Thyroid gland (tissue), 4 donors: ENCODE measurements around the gene ADAMTS12. TPM values are rescaled to one million over a fixed set of nuclear protein-coding genes. Genes with fewer than 3 reads are reported as not detected.
"Not testable (repeated sequence)": the region's sequence is repeated elsewhere in the genome, so short reads cannot be mapped to it uniquely, and the experiment has no call there.

Experiments
- DNase-seq, 2 donors: peaks; one replicate each; pipeline ENCODE4 v3.0.0-alpha.2; 2019
- H3K27ac ChIP-seq, 3 donors: fragments of 200-600 bp; sonication (generic); 1 replicate in 2 of 3; 2 replicates in 1 of 3; pipeline ENCODE4 v1.5.1; 2016 to 2019; ENCODE audit warnings: mild to moderate bottlenecking in 1 of 3, moderate library complexity in 1 of 3
- H3K27me3 ChIP-seq: fragments of 200-600 bp; sonication (generic); one replicate; pipeline ENCODE4 v1.5.1; 2019
- H3K36me3 ChIP-seq, 2 donors: fragments of 200-600 bp; sonication (generic); one replicate each; pipeline ENCODE4 v1.5.1; 2016 to 2019
- H3K4me1 ChIP-seq, 2 donors: fragments of 200-600 bp; sonication (generic); one replicate each; pipeline ENCODE4 v1.5.1; 2017 to 2019
- H3K4me3 ChIP-seq, 3 donors: fragments of 200-600 bp; sonication (generic); replicated peaks in 1 of 3; 1 replicate in 2 of 3; 2 replicates in 1 of 3; pipeline ENCODE4 v1.5.1; 2016; ENCODE audit warnings: mild to moderate bottlenecking in 1 of 3
- H3K9me3 ChIP-seq: fragments of 200-600 bp; sonication (generic); one replicate; pipeline ENCODE4 v1.5.1; 2017
- CTCF ChIP-seq, 6 experiments: fragments of 200-600 bp in 3 of 6; fragments of 450-650 bp in 3 of 6; sonication (generic) in 3 of 6; IDR thresholded peaks; one replicate each; pipeline ENCODE4 v1.5.1; 2016 to 2019; ENCODE audit warnings: antibody characterized with exemption in 6 of 6, mild to moderate bottlenecking in 2 of 6, inconsistent platforms in 1 of 6, moderate library complexity in 1 of 6
- POLR2A ChIP-seq, 2 donors: fragments of 450-650 bp; IDR thresholded peaks; one replicate each; pipeline ENCODE4 v1.6.1; 2017; ENCODE audit warnings: antibody characterized with exemption in 2 of 2, mild to moderate bottlenecking in 2 of 2, moderate library complexity in 1 of 2
- WGBS, 2 donors: methylation state at CpG; one replicate each; pipeline ENCODE4 v1.1.5; 2017; 5-methylcytosine and 5-hydroxymethylcytosine counted together
- intact Hi-C: fragments of 100-400 bp; cut with DNase I; formaldehyde crosslinking; loops from one replicate; pipeline ENCODE4 v1.15.1; 2023
- total RNA-seq, 4 donors: library from RNA; depleted of rRNA; stranded (reverse); fragments of >200 nt; gene quantifications; one replicate each; pipeline ENCODE4 v1.2.3, GENCODE V29; 2016

Gene ADAMTS12
- total RNA-seq, 4 donors from 2014 or later, result 1.3 to 5.8 (median 2.3) TPM

GRCh38 chr5:33927685-33928084 lies 35.9 kb upstream of the ADAMTS12 start:
- Histone ChIP-seq H3K27ac (no peak overlapping the region), H3K4me1 (no peaks in the 10 kb centered on the region), H3K27me3 (no peaks in the 10 kb centered on the region), H3K4me3 (no peak overlapping the region), H3K9me3 (no peaks in the 10 kb centered on the region), H3K36me3 (no peaks in the 10 kb centered on the region)
- TF ChIP-seq CTCF (IDR thresholded peaks at IDR 0.05) (no peak), POLR2A (IDR thresholded peaks at IDR 0.05) (no peak)
- intact Hi-C loops, result no loop called here
- DNase-seq, result no peak
- 25 to 39% methylated on average over 4 of the region's 4 CpGs for WGBS, 2 donors

GRCh38 chr5:33925278-33925677 lies 33.5 kb upstream of the ADAMTS12 start:
- Histone ChIP-seq H3K36me3 (no peaks in the 10 kb centered on the region), H3K27me3 (no peaks in the 10 kb centered on the region), H3K27ac (no peak overlapping the region), H3K4me1 (no peaks in the 10 kb centered on the region), H3K9me3 (no peaks in the 10 kb centered on the region), H3K4me3 (no peak overlapping the region)
- intact Hi-C loops, result no loop called here
- TF ChIP-seq CTCF (IDR thresholded peaks at IDR 0.05), result no peak
- TF ChIP-seq POLR2A (IDR thresholded peaks at IDR 0.05), result no peak
- no peak for DNase-seq

- no peak for DNase-seq
- 83 to 100% methylated on average over 1 of the region's 1 CpG for WGBS, 2 donors
- TF ChIP-seq POLR2A (IDR thresholded peaks at IDR 0.05) (no peak), CTCF (IDR thresholded peaks at IDR 0.05) (no peak)
- Histone ChIP-seq H3K36me3 (no peaks in the 10 kb centered on the region), H3K27ac (no peak overlapping the region), H3K27me3 (no peaks in the 10 kb centered on the region), H3K4me1 (no peaks in the 10 kb centered on the region), H3K9me3 (no peaks in the 10 kb centered on the region), H3K4me3 (no peak overlapping the region)
- intact Hi-C loops, result no loop called here
These were observed 29.2 kb upstream of the ADAMTS12 start for GRCh38 chr5:33921002-33921401.

GRCh38 chr5:33914844-33915243 lies 23.1 kb upstream of the ADAMTS12 start:
- H3K9me3 ChIP-seq, H3K27me3 ChIP-seq, H3K27ac ChIP-seq, H3K4me1 ChIP-seq, H3K36me3 ChIP-seq, DNase-seq, intact Hi-C loops, H3K4me3 ChIP-seq: not testable (repeated sequence)
- 94% methylated on average over 3 of the region's 3 CpGs for WGBS, 2 donors

- DNase-seq, H3K4me3 ChIP-seq, H3K27ac ChIP-seq, intact Hi-C loops, H3K36me3 ChIP-seq, H3K4me1 ChIP-seq, H3K27me3 ChIP-seq, H3K9me3 ChIP-seq: not testable (repeated sequence)
- WGBS, 2 donors, result 84 to 90% methylated on average over 7 of the region's 7 CpGs
These were observed 14.5 kb upstream of the ADAMTS12 start for GRCh38 chr5:33906248-33906647.

- DNase-seq, result no peak
- intact Hi-C loops, result no loop called here
- 92 to 98% methylated on average over 1 of the region's 1 CpG for WGBS, 2 donors
- H3K4me3 ChIP-seq, result no peak overlapping the region
- H3K27ac ChIP-seq, result no peak overlapping the region
- no peak for TF ChIP-seq POLR2A (IDR thresholded peaks at IDR 0.05)
- no peaks in the 10 kb centered on the region for H3K9me3 ChIP-seq
- no peaks in the 10 kb centered on the region for H3K4me1 ChIP-seq
- no peaks in the 10 kb centered on the region for H3K36me3 ChIP-seq
- no peaks in the 10 kb centered on the region for H3K27me3 ChIP-seq
These were observed 13.6 kb upstream of the ADAMTS12 start for GRCh38 chr5:33905381-33905780.

- intact Hi-C loops, result no loop called here
These were observed 11.3 kb upstream of the ADAMTS12 start for GRCh38 chr5:33903118-33903517.

More at GRCh38 chr5:33903118-33903517, 11.3 kb upstream of the ADAMTS12 start:
- no peak overlapping the region for H3K4me3 ChIP-seq
- H3K27ac ChIP-seq, result no peak overlapping the region
- no peaks in the 10 kb centered on the region for H3K27me3 ChIP-seq
- no peak for DNase-seq
- no peak for TF ChIP-seq CTCF (IDR thresholded peaks at IDR 0.05)
- no peak for TF ChIP-seq POLR2A (IDR thresholded peaks at IDR 0.05)
- no peaks in the 10 kb centered on the region for H3K4me1 ChIP-seq
- 95% methylated on average over 2 of the region's 2 CpGs for WGBS, 2 donors
- no peaks in the 10 kb centered on the region for H3K36me3 ChIP-seq
- no peaks in the 10 kb centered on the region for H3K9me3 ChIP-seq
